Muscle of arm (tissue), 12 donors: ENCODE measurements around the gene NEURL1B. TPM values are rescaled to one million over a fixed set of nuclear protein-coding genes. Genes with fewer than 3 reads are reported as not detected.
"Not testable (repeated sequence)": the region's sequence is repeated elsewhere in the genome, so short reads cannot be mapped to it uniquely, and the experiment has no call there.

Experiments
- DNase-seq: peaks from one replicate; pipeline ENCODE4 v3.0.0-alpha.2; 2013
- polyA plus RNA-seq, 12 donors: library from polyadenylated mRNA; unstranded; fragments of 120-200 nt; gene quantifications; one replicate each; pipeline ENCODE4 v1.2.1, GENCODE V29; 2013; ENCODE audit not compliant: insufficient read length in 12 of 12

Gene NEURL1B
- polyA plus RNA-seq, 12 donors: 24.0 to 43.7 (median 35.4) TPM; not detected in 1

DNA sequence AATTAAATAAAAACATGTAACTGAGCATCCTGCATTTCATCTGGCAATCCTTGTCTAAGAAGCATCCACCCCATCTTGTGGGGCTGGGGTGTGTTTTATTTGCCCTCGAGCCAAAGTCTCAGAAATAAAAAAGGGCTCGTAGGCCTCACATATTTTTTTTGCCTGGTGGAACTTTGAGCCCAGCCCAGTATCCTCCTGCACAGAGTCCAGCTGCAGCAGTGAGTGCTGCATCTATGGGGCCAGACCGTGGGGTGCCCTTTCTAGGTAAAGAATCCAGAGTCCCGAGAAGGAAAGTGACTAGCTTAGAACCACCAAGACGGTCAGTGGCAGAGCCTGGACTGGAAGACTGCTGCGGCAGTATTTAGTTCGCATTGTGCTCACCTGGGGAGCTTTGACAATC is 33.1 kb downstream of the NEURL1B start:
- no peak for DNase-seq

DNA sequence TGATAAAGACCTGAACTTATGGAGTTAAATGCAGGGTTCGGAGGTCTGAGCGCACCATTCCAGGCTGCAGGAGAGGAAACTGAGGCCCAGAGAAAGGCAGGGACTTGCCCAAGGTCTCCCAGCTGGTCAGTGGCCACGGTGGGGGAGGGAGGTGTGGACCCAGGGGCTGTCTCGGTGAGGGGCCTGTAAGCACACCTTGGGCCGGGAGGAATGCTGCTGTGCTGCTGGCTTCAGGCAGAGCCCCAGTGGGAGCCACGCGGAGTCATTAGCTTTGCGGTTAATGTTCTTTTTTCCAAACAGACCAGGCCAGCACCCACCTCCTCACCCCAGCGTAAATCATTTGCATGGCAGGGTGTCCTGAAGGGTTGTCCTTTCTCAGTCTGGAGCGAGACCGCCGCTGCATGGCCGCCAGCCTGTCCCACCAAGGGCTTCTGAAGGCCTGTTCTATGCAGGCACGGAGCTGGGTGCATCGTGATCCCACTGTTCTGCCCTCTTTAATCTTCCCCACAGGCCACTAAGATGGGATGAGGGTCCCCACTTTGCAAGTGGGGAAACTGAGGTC is 35.9 kb downstream of the NEURL1B start:
- DNase-seq: no peak

- not testable (repeated sequence) for DNase-seq
Observed at GRCh38 chr5:172678362-172678874, 37.4 kb downstream of the NEURL1B start.

DNA sequence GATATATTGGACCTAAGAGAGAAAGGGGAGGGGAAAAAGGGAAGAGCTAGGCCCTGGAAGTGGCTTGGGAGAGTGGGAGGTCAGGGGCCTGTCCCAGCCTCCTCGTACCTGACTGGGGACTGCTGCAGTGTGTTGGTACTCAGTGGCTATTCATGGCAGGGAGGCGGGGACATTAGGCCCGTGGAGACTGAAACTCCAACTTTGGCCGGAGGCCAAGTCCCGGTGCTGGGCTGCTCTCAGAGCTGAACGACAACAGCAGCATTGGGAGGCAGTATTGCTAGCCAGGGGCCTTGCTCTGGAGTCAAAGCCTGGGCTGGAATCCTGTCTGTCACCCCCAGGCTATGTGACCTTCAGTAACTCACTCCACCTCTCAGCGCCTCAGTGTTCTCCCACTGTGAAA is 37.8 kb downstream of the NEURL1B start:
- DNase-seq: no peak

GRCh38 chr5:172679628-172680212 is 38.7 kb downstream of the NEURL1B start:
- DNase-seq: no peak

- DNase-seq: no peak
Observed at GRCh38 chr5:172680921-172681320, 39.9 kb downstream of the NEURL1B start.

DNA sequence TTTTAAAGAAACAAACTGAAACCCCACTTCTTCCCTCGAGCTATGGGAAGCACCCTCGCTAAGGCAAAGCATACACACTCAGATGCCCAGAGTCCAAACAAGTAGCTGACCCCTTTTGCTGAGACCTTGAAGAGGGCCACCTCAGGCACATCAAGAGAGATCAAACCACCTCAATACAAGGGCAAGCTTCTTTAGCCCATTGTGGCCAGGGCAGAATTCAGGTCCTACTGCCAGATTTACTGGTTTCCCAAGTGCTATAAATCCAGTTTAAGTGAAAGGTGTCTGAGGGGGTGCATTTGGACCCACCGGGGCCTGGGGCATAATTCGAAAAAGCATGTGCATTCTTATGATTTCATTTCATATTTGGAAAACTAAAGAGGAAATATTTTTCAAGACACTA is 40.4 kb downstream of the NEURL1B start:
- no peak for DNase-seq

GRCh38 chr5:172683264-172683644 is 42.2 kb downstream of the NEURL1B start:
- no peak for DNase-seq

DNA sequence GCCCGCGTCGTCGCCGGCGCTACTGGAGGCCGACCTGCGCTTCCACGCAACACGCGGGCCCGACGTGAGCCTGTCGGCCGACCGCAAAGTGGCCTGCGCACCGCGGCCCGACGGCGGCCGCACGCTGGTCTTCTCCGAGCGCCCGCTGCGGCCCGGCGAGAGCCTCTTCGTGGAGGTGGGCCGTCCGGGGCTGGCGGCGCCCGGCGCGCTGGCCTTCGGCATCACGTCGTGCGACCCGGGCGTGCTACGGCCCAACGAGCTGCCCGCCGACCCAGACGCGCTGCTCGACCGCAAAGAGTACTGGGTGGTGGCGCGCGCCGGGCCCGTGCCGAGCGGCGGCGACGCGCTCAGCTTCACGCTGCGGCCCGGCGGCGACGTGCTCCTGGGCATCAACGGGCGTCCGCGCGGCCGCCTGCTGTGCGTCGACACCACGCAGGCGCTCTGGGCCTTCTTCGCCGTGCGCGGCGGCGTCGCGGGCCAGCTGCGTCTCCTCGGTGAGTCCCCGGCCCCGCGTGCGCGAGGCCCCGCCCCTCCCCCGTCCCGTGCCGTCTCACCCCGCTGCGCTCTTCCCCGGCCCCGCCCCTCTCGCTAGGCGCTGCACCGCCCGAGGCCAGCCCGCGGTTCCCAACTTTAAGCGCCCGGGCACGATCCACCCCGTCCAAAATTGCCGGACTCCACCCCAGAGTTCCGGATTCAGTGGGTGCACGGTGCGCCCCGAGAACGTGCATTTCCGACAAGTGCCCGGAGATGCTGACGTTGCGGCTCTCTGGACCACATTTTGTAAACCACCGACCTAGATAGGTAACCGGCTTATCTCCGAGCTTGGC is 42.8 kb downstream of the NEURL1B start:
- no peak for DNase-seq

GRCh38 chr5:172685091-172685490 is 44.0 kb downstream of the NEURL1B start:
- no peak for DNase-seq

- no peak for DNase-seq
Observed at GRCh38 chr5:172686111-172686510, 45.0 kb downstream of the NEURL1B start.

DNA sequence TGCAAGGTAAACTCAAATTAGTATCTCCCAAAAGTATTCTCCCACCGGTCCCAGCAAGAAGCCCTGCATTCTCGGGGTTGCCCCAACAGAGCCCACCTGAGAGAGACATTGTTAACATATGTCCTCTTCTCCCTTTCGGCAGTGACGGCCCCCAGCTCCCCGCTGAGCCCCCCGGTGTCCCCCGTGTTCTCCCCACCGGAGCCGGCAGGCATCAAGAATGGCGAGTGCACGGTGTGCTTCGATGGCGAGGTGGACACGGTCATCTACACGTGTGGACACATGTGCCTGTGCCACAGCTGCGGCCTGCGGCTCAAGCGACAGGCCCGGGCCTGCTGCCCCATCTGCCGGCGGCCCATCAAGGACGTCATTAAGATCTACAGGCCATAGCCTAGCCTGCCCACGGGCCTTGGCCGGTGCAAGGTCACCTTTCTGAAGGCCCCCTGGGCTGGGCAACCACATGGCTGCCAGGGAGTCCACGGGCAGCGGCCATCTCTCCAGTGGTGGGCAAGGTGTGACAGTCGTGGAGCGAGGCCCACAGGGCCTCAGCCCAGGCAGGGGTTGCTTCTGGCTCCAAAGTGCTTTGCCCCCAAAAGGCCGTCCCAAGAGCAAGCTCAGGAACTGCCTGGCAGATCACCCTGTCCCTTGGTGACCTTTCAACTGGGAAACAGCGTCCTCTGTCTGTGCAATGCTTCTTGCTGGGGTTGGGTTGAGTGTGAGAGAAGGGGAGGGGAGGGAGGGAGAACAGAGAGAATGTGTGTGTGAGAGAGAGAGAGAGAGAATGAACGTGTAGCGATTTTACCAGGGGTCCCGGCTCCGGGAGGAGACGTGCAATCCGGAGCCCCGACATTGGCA is 45.7 kb downstream of the NEURL1B start:
- no peak for DNase-seq

GRCh38 chr5:172687940-172688339 is 46.9 kb downstream of the NEURL1B start:
- no peak for DNase-seq

GRCh38 chr5:172688349-172689217 is 47.5 kb downstream of the NEURL1B start:
- DNase-seq: no peak

GRCh38 chr5:172689218-172689572 is 48.1 kb downstream of the NEURL1B start:
- no peak for DNase-seq

- no peak for DNase-seq
Observed at GRCh38 chr5:172689801-172690200, 48.7 kb downstream of the NEURL1B start.

DNA sequence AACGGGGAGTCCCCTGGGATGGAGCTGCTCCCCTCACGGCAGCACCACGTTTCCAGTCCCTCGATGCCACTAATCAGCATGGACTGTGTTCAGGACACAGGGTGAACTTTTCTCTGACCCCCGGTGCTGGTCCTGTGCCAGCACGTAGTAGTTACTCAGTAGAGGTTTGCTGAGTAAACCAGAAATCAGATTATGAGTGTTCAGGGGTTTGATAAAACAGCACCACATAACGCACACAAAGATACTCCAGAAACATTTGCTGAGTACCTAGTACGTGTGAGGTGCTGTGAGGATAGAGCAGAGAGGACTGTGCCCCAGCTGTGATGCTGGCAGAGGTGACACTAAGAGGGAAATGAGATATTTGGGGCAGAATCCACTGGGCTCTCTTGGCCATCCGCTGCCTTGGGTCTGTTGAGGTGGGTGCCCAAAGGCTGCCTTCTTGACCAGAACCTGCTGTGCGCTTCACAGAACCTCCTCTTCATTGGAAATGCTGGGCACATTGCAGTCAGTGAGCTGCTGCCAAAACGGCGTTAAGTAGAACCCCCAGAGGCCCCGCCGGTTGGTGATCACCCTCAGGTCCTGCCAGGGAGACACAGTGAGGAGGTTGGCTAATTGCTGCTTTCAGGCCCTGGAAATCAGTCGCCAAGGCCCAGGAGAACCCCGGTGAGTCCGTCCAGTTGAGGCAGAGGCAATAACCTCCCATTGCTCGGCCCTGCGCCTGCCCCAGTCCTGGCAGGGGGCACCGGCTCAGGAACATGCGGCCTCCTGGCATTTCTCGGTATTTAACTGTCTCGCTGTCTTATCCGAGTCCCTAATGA is 49.4 kb downstream of the NEURL1B start:
- DNase-seq: no peak

DNA sequence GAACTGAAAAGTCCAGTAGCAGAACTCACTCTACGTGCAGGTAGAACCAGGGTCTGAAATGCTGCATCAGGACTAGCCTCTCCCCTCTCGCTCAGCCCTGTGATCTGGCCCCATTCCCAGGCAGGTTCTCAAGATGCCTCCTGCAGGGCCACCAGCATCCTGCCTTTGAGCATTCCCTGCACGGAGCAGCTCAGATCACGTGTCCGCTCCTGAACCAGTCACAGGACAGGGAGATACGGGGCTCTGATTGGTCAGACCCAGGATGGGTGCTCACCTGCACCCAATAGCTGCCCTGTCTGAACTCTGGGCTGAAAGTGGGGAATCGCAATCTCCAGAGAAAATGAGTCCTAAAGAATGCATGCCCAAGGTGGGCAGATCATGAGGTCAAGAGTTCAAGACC is 50.8 kb downstream of the NEURL1B start:
- DNase-seq: no peak

DNA sequence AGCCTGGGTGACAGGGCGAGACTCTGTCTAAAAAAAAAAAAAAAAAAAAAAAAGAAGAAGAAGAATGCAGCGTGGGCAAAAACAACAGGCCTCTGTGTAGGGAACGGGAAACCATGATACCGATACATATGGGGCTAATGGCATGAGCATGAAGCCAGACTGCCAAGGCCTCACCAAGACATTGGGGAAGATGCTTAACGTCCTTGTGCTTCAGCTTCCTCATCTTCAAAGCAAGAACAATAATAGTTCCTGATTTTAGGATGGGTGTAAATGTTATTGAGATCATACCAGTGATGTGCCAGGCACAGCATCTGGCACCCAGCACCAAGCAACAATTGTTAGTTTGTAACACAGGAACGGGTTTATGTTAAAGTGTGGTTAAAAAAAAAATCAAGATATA is 51.4 kb downstream of the NEURL1B start:
- DNase-seq: no peak

GRCh38 chr5:172692981-172693380 is 51.9 kb downstream of the NEURL1B start:
- DNase-seq: peak; percentile 45
